ENCODE data around the gene PRR22.
A peak's percentile ranks its signal among the peaks of the same experiment; 100 is the strongest.

Gene PRR22

GRCh38 chr19:5814123-5814851, 29.7 kb upstream of the PRR22 start:
- DNase-seq (ENCODE audit: low read depth in 2 of 2) = no peak

GRCh38 chr19:5811117-5811516, 26.6 kb upstream of the PRR22 start:
- no peak for DNase-seq (ENCODE audit: low read depth in 2 of 2)

GRCh38 chr19:5809469-5809868, 24.9 kb upstream of the PRR22 start:
- DNase-seq (ENCODE audit: low read depth in 2 of 2) = no peak

GRCh38 chr19:5809053-5809452, 24.5 kb upstream of the PRR22 start:
- no peak for DNase-seq (ENCODE audit: low read depth in 2 of 2)

- no peak for DNase-seq (ENCODE audit: low read depth in 2 of 2)
These were observed 23.7 kb upstream of the PRR22 start for GRCh38 chr19:5808120-5808816.

GRCh38 chr19:5806905-5807304, 22.4 kb upstream of the PRR22 start:
- DNase-seq (ENCODE audit: low read depth in 2 of 2) = no peak

GRCh38 chr19:5806133-5806489, 21.6 kb upstream of the PRR22 start:
- no peak for DNase-seq (ENCODE audit: low read depth in 2 of 2)

- DNase-seq (ENCODE audit: low read depth in 2 of 2) = peak in 1 of 2 donors; percentile 31
These were observed 21.1 kb upstream of the PRR22 start for GRCh38 chr19:5805462-5806132.

- peak in 1 of 2 donors; percentile 33 for DNase-seq (ENCODE audit: low read depth in 2 of 2)
These were observed 20.2 kb upstream of the PRR22 start, which contains the start of gene NRTN for GRCh38 chr19:5804516-5805461. Gene NRTN (plus strand): TSS chr19:5805067. CDS start chr19:5824166, 19,099 bp downstream.

GRCh38 chr19:5803752-5804515, 19.4 kb upstream of the PRR22 start:
- DNase-seq (ENCODE audit: low read depth in 2 of 2) = peak; percentile 76 to 79

GRCh38 chr19:5803441-5803751, 18.9 kb upstream of the PRR22 start:
- no peak for DNase-seq (ENCODE audit: low read depth in 2 of 2)

- no peak for DNase-seq (ENCODE audit: low read depth in 2 of 2)
These were observed 17.5 kb upstream of the PRR22 start for GRCh38 chr19:5801796-5802619.

- DNase-seq (ENCODE audit: low read depth in 2 of 2) = no peak
These were observed 16.1 kb upstream of the PRR22 start for GRCh38 chr19:5800361-5801270.

GRCh38 chr19:5799247-5800241, 15.0 kb upstream of the PRR22 start:
- no peak for DNase-seq (ENCODE audit: low read depth in 2 of 2)

GRCh38 chr19:5798244-5798643, 13.7 kb upstream of the PRR22 start:
- no peak for DNase-seq (ENCODE audit: low read depth in 2 of 2)

GRCh38 chr19:5795382-5795919, 10.9 kb upstream of the PRR22 start:
- no peak for DNase-seq (ENCODE audit: low read depth in 2 of 2)

- DNase-seq (ENCODE audit: low read depth in 2 of 2) = no peak
These were observed 8.6 kb upstream of the PRR22 start for GRCh38 chr19:5793188-5793587.

- no peak for DNase-seq (ENCODE audit: low read depth in 2 of 2)
These were observed 7.7 kb upstream of the PRR22 start for GRCh38 chr19:5792224-5792623.
